HepG2 (cell line): ENCODE data around the gene CABP4. TPM values are rescaled to one million over a fixed set of nuclear protein-coding genes. Genes with fewer than 3 reads are reported as not detected.

Source experiments
- ATAC-seq: fragments of 200-7000 bp; cut with Tn5 transposase; 3 replicates; pipeline ENCODE4 v1.9.1; 2020; ENCODE audit warnings: mild to moderate bottlenecking, moderate library complexity
- BruUV-seq: library from RNA; stranded (reverse); fragments of 400-500 nt; replicated peaks from 2 replicates; lab custom pipeline; 2021; lab: Mats Ljungman, UMichigan
- CTCF ChIA-PET: fragments of 300-600 bp; formaldehyde crosslinking; extraction: SDS; loops from one replicate; lab custom pipeline; 2021; ENCODE audit warnings: low total read pairs, inconsistent platforms, low intra/inter-chr PET ratio; lab: Yijun Ruan, JAX
- POLR2A ChIA-PET: fragments of 350-600 bp; sonication (Branson Sonifier 250); formaldehyde crosslinking; loops from one replicate; lab custom pipeline; 2020; ENCODE audit warnings: antibody characterized with exemption, inconsistent platforms; lab: Yijun Ruan, JAX
- DNase-seq: peaks from one replicate; pipeline ENCODE4 v3.0.0-alpha.2; 2015; ENCODE audit warnings: low spot score
- FAIRE-seq: peaks from 3 replicates; lab custom pipeline; 2011; peaks lifted over from hg19 to GRCh38; lab: Jason Lieb, UNC
- H2AFZ ChIP-seq: one replicate; pipeline ENCODE4 v1.6.1; 2011; ENCODE audit warnings: low read length, inconsistent platforms
- H3K27ac ChIP-seq: fragments of 300-600 bp; 3 replicates; pipeline ENCODE4 v1.8.0; 2011; ENCODE audit warnings: mixed run types, mild to moderate bottlenecking, mixed read lengths, low read length, inconsistent platforms; ENCODE audit not compliant: insufficient read depth; ENCODE audit errors: extremely low read length
- H3K27me3 ChIP-seq, 2 experiments: fragments of 200-600 bp in 1 of 2; 2 replicates in 1 of 2; 3 replicates in 1 of 2; pipeline versions ENCODE4 v1.6.0 to v1.8.0; 2011; ENCODE audit warnings: low read length in 2 of 2, mild to moderate bottlenecking in 2 of 2, moderate library complexity in 2 of 2, inconsistent platforms in 1 of 2; ENCODE audit not compliant: insufficient read depth in 2 of 2, control insufficient read depth in 1 of 2
- H3K36me3 ChIP-seq, 2 experiments: fragments of 200-600 bp in 1 of 2; replicated peaks in 1 of 2; 2 replicates in 1 of 2; 3 replicates in 1 of 2; pipeline versions ENCODE4 v1.5.1 to v1.8.0; 2011; ENCODE audit warnings: low read length in 2 of 2, inconsistent platforms in 1 of 2; ENCODE audit not compliant: insufficient read depth in 2 of 2, control insufficient read depth in 1 of 2
- H3K4me1 ChIP-seq: 2 replicates; pipeline ENCODE4 v1.5.1; 2012; ENCODE audit warnings: low read length, inconsistent platforms; ENCODE audit not compliant: insufficient read depth
- H3K4me2 ChIP-seq: 2 replicates; pipeline ENCODE4 v1.6.0; 2011; ENCODE audit warnings: low read depth, low read length, inconsistent platforms
- H3K4me3 ChIP-seq, 3 experiments: fragments of 200-600 bp in 1 of 3; sonication (generic), shearing (Covaris generic) in 1 of 3; replicated peaks in 1 of 3; 2 replicates each; pipeline ENCODE4 v1.5.1; 2011 to 2016; ENCODE audit warnings: low read length in 3 of 3, inconsistent platforms in 2 of 3, low read depth in 2 of 3, mild to moderate bottlenecking in 2 of 3, control low read depth in 1 of 3, mixed read lengths in 1 of 3; ENCODE audit not compliant: insufficient read depth in 1 of 3
- H3K79me2 ChIP-seq: one replicate; pipeline ENCODE4 v1.6.1; 2011; ENCODE audit warnings: low read length, inconsistent platforms; ENCODE audit not compliant: insufficient read depth
- H3K9ac ChIP-seq: 2 replicates; pipeline ENCODE4 v1.6.0; 2011; ENCODE audit warnings: mild to moderate bottlenecking, low read depth, low read length, inconsistent platforms; ENCODE audit not compliant: insufficient read depth
- H3K9me3 ChIP-seq: 2 replicates; pipeline ENCODE4 v1.5.1; 2012; ENCODE audit warnings: mild to moderate bottlenecking, low read length
- H4K20me1 ChIP-seq: 2 replicates; pipeline ENCODE4 v1.6.0; 2011; ENCODE audit warnings: inconsistent platforms, mild to moderate bottlenecking, low read length, moderate library complexity; ENCODE audit not compliant: insufficient read depth
- AGO2 ChIP-seq: fragments of 200-400 bp; formaldehyde crosslinking; optimal IDR thresholded peaks from 2 replicates; pipeline ENCODE3; 2017; ENCODE audit warnings: mild to moderate bottlenecking, low read depth, low read length, moderate library complexity
- ARID4A ChIP-seq: sonication (generic); formaldehyde crosslinking; IDR thresholded peaks from 2 replicates; pipeline ENCODE4 v1.5.0; 2020; ENCODE audit warnings: mild to moderate bottlenecking, missing genetic modification reagents, borderline replicate concordance
- HNRNPL ChIP-seq: fragments of 200-400 bp; formaldehyde crosslinking; IDR thresholded peaks from 2 replicates; pipeline ENCODE4 v1.6.1; 2017; ENCODE audit warnings: mild to moderate bottlenecking, low read depth, low read length
- MAX ChIP-seq: IDR thresholded peaks from 2 replicates; pipeline ENCODE4 v1.6.1; 2012; ENCODE audit warnings: inconsistent platforms
- PATZ1 ChIP-seq: sonication (generic); formaldehyde crosslinking; IDR thresholded peaks from 2 replicates; pipeline ENCODE4 v1.4.0; 2020; ENCODE audit warnings: missing genetic modification reagents
- PAWR ChIP-seq: sonication (generic); formaldehyde crosslinking; IDR thresholded peaks from 2 replicates; pipeline ENCODE4 v1.4.0; 2020; ENCODE audit warnings: missing genetic modification reagents, mild to moderate bottlenecking, borderline replicate concordance
- SETDB1 ChIP-seq: sonication (generic); formaldehyde crosslinking; IDR thresholded peaks from 2 replicates; pipeline ENCODE4 v1.5.1; 2020; ENCODE audit warnings: missing genetic modification reagents, mild to moderate bottlenecking, borderline replicate concordance
- ZNF121 ChIP-seq: sonication (generic); formaldehyde crosslinking; IDR thresholded peaks from 2 replicates; pipeline ENCODE4 v1.5.0; 2020; ENCODE audit warnings: mild to moderate bottlenecking, missing genetic modification reagents
- ZNF75D ChIP-seq: sonication (generic); formaldehyde crosslinking; IDR thresholded peaks from 2 replicates; pipeline ENCODE4 v1.8.1; 2023; ENCODE audit warnings: missing genetic modification reagents, mild to moderate bottlenecking, borderline replicate concordance
- WGBS: methylation state at CpG from one replicate; pipeline ENCODE4 v1.1.6; 2017; ENCODE audit warnings: low lambda C conversion rate; 5-methylcytosine and 5-hydroxymethylcytosine counted together
- in situ Hi-C: cut with HindIII; loops from 2 replicates; pipeline ENCODE4 v1.10.0; 2017; ENCODE audit warnings: low pct_unique_long_range_greater_than_20kb; ENCODE audit not compliant: extremely low pct_ligation_motif_present
- intact Hi-C: fragments of 100-400 bp; cut with micrococcal nuclease; formaldehyde crosslinking; loops from one replicate; pipeline ENCODE4 v1.10.0; 2022; ENCODE audit not compliant: unreplicated experiment
- polyA plus RNA-seq, 8 experiments: library from polyadenylated mRNA; depleted of rRNA in 3 of 8; stranded (reverse) in 7 of 8; unstranded in 1 of 8; fragments of >200 nt; fragmentation: Illumina TruSeq in 4 of 8; extraction: Trizol in 4 of 8; gene quantifications; 2 replicates each; pipeline versions ENCODE4 v1.2.1 to v1.2.3, GENCODE V29; 2011 to 2016; ENCODE audit warnings: low read depth in 4 of 8, missing spikeins in 1 of 8, mixed read lengths in 1 of 8; ENCODE audit not compliant: insufficient read depth in 1 of 8
- total RNA-seq, 5 experiments: library from RNA; depleted of rRNA; stranded (reverse); fragments of >200 nt; fragmentation: Illumina TruSeq; extraction: Trizol; gene quantifications; 2 replicates each; pipeline ENCODE4 v1.2.3, GENCODE V29; 2016; ENCODE audit warnings: low read depth in 1 of 5

Gene CABP4
- total and polyA plus RNA-seq, 2 of the 13 experiments (the other 11 are each of a cell fraction or from before 2014, with no cell fraction given) = not detected

- 88% methylated on average over 10 of the region's 21 CpGs for WGBS
- no peak for FAIRE-seq
- intact Hi-C loops (no loop called here), in situ Hi-C loops (no loop called here)
- ChIA-PET CTCF (no interaction called here), POLR2A (interaction anchor here (0.7 to 7.4 kb wide), 6 partner anchors 8 to 131 kb away, joined by 3 to 78 read pairs (median 4); partner anchors contain the start of genes AIP, PPP1CA, RAD9A and TBC1D10C)
- no peak for DNase-seq
- Histone ChIP-seq H3K4me3 (no peak overlapping the region; a peak in 1 of 6 replicates), H3K27ac (no peak overlapping the region), H3K36me3 (no peaks in the 10 kb centered on the region), H3K79me2 (no peaks in the 10 kb centered on the region), H2AFZ (no peak overlapping the region), H3K4me1 (peaks cover 60% of the 10 kb centered on the region)
- no peak for ATAC-seq
- 0 out of 2 replicates have a peak, but pooled peaks have one; percentile 16 for TF ChIP-seq MAX
- peak; percentile 13 for TF ChIP-seq AGO2
- TF ChIP-seq HNRNPL = 0 out of 2 replicates have a peak, but pooled peaks have one; percentile 37
- no peak for TF ChIP-seq ZNF121 (CRISPR knock-in tag)
- TF ChIP-seq, all 625 proteins: peak for 3
- peaks cover 9 to 45% of the 10 kb centered on the region in 2 experiments; a peak in 4 of 5 replicates for H3K27me3 ChIP-seq
- no peaks in the 10 kb centered on the region for H4K20me1 ChIP-seq
- H3K9ac ChIP-seq = no peak overlapping the region
- H3K4me2 ChIP-seq = peak overlapping the region; percentile 80
- BruUV-seq = TSS peak; percentile 59
- no peaks in the 10 kb centered on the region for H3K9me3 ChIP-seq
Measured at GRCh38 chr11:67419325-67420049, 35.7 kb upstream of the CABP4 start.

GRCh38 chr11:67420147-67420645, 35.0 kb upstream of the CABP4 start:
- in situ Hi-C loops = no loop called here
- no peaks in the 10 kb centered on the region for H3K79me2 ChIP-seq
- H3K4me1 ChIP-seq = peaks cover 67% of the 10 kb centered on the region
- no peak overlapping the region for H2AFZ ChIP-seq
- H4K20me1 ChIP-seq = no peaks in the 10 kb centered on the region
- ChIA-PET POLR2A (interaction anchor here (0.7 to 7.4 kb wide), 6 partner anchors 9 to 132 kb away, joined by 3 to 78 read pairs (median 6); partner anchors contain the start of genes AIP, PPP1CA and TBC1D10C), CTCF (no interaction called here)
- H3K9ac ChIP-seq = peak overlapping the region; percentile 57
- H3K9me3 ChIP-seq = no peaks in the 10 kb centered on the region
- FAIRE-seq (no peak), ATAC-seq (no peak), DNase-seq (no peak)
- H3K4me3 ChIP-seq = peak overlapping the region in 2 of 3 experiments; percentile 53 to 70; a peak in 5 of 6 replicates
- intact Hi-C loops = no loop called here
- peaks cover 5 to 38% of the 10 kb centered on the region in 2 experiments; a peak in 4 of 5 replicates for H3K27me3 ChIP-seq
- WGBS = 59% methylated on average over 4 of the region's 15 CpGs
- H3K27ac ChIP-seq = no peak overlapping the region
- peak overlapping the region; percentile 80 for H3K4me2 ChIP-seq
- H3K36me3 ChIP-seq = no peaks in the 10 kb centered on the region
- no TSS peak for BruUV-seq
- TF ChIP-seq ZNF75D (CRISPR knock-in tag) (no peak), SETDB1 (CRISPR knock-in tag) (no peak), PATZ1 (0 out of 2 replicates have a peak, but pooled peaks have one; percentile 11), ARID4A (CRISPR knock-in tag) (0 out of 2 replicates have a peak, but pooled peaks have one; percentile 2), PAWR (no peak)
